NT2/D1 (cell line): ENCODE data around the gene CD74.

ENCODE experiments used
- SUZ12 ChIP-seq: IDR thresholded peaks from 2 replicates; pipeline ENCODE4 v1.6.1; 2011; ENCODE audit not compliant: insufficient read length, insufficient read depth; ENCODE audit errors: extremely low read depth
- YY1 ChIP-seq: IDR thresholded peaks from 2 replicates; pipeline ENCODE4 v1.6.1; 2011; ENCODE audit not compliant: insufficient read length, insufficient read depth
- ZNF274 ChIP-seq: IDR thresholded peaks from 2 replicates; pipeline ENCODE4 v1.6.1; 2011; ENCODE audit warnings: mild to moderate bottlenecking, low read depth, low read length

DNA sequence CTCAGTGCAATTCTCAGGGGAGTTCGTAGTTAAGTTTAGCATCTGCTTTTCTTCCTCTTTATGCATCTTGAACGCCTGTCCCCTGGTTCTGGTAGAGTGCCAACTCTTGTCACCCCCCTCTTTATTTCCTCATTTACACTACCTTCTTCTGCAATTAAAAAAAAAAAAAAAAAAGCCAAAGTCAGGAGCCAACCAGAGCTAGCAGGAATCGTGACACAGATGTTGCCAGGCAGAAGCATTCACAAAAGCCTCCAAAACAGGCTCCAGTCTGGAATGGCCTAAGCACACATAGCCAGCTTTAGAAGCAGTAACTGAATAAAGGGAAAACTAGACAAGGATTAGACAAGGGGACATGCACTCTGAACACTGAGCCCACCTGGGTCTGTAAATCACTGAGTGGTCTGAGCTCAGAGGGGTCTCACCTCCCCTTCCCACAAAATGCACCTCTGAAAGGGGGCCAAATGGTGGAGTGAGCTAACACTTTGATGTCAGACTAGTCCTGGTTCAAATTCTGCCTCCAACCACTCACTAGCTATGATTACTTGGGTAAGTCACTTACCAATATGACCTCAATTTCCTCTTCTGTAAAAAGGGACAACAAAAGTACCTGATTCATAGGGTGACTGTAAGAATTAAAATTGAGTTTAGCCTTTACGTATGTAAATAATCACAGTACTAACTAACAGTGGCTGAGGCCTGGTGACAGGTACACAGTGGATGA, 2.0 kb downstream of the CD74 start:
- TF ChIP-seq YY1 (no peak), ZNF274 (no peak), SUZ12 (no peak)
